ENCODE results near the gene PPM1E. TPM values are rescaled to one million over a fixed set of nuclear protein-coding genes. Genes with fewer than 3 reads are reported as not detected.
"Not testable (repeated sequence)": the region's sequence is repeated elsewhere in the genome, so short reads cannot be mapped to it uniquely, and the experiment has no call there.

Gene PPM1E
- polyA plus RNA-seq = under 1 TPM; 0.03 to 0.33 (median 0.11) TPM

GRCh38 chr17:58755577-58756245, at the start of gene PPM1E:
Gene PPM1E (plus strand): TSS chr17:58755854.
- H3K27ac ChIP-seq (ENCODE audit: low read depth, low read length) = no peak within 1 kb of the TSS
- WGBS, 3 donors = 1 to 3% (median 1%) methylated on average over 69 to 71 of the region's 71 CpGs

DNA sequence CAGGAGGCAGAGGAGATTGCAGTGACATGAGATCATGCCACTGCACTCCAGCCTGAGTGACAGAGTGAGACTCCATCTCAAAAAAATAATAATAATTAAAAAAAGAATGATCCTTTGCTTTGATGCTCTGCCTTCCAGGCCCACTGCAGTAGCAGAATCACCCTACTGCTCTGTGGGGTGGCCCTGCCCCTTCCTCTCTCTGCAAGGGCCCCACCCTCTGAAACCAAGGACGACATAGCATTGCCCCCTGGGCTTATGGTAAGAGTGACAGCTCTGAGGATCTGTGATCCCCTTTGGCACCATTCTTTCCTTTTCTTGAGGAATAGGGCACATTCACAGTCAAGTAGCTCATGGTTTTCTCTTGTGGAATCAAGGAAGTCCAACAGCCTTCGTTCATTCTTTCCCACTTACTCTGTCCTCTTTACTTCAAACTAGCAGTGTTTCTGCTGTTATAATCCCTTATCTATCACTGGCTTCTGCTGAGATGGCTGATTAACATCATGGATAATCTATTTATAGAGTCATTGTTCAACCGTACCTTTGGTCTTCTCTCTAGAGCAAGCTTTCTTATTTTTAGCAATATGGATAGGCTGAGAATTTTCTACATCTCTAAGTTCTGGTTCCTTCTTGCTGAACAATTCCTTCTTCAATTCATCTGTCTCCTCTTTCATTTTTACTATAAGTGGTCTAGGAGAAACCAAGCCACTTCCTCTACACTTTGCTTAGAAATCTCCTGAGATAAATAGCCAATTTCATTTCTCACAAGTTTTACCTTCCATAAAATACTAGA, 49.1 kb upstream of the PPM1E start:
- 71 to 78% (median 76%) methylated on average over 3 of the region's 3 CpGs for WGBS, 3 donors
- H3K27ac ChIP-seq (ENCODE audit: low read depth, low read length) = no peak overlapping the region

GRCh38 chr17:58710948-58711552, 44.6 kb upstream of the PPM1E start:
- WGBS, 3 donors = 49 to 54% (median 52%) methylated on average over 4 of the region's 4 CpGs
- no peak overlapping the region for H3K27ac ChIP-seq (ENCODE audit: low read depth, low read length)

- 93 to 96% (median 93%) methylated on average over 1 of the region's 1 CpG for WGBS, 3 donors
- H3K27ac ChIP-seq (ENCODE audit: low read depth, low read length) = no peak overlapping the region
These were observed 33.4 kb upstream of the PPM1E start for GRCh38 chr17:58722274-58722673.

DNA sequence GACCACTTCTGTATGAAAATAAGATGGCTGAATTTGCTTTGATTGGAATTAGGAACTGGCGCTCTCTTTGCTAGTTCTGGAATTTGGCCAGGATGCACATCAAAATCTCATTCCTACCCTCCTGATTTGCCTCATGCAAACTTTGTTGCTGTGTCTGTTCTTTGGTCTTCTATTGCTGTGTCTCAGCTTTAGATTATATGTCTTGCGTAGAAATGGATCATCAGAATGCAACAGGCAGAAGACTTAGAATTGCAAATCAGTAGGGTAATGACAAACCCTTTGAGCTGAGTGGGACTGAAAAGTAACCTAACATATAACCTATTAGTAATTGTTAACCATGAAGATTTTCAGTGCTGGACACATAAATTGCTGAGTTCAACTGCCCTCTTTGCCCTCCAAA, 33.0 kb upstream of the PPM1E start:
- WGBS, 3 donors = 96 to 97% (median 97%) methylated on average over 2 of the region's 2 CpGs
- no peak overlapping the region for H3K27ac ChIP-seq (ENCODE audit: low read depth, low read length)

- H3K27ac ChIP-seq (ENCODE audit: low read depth, low read length) = no peak overlapping the region
- 25 to 37% (median 35%) methylated on average over 1 of the region's 1 CpG for WGBS, 3 donors
These were observed 26.9 kb upstream of the PPM1E start for GRCh38 chr17:58728798-58729197.

DNA sequence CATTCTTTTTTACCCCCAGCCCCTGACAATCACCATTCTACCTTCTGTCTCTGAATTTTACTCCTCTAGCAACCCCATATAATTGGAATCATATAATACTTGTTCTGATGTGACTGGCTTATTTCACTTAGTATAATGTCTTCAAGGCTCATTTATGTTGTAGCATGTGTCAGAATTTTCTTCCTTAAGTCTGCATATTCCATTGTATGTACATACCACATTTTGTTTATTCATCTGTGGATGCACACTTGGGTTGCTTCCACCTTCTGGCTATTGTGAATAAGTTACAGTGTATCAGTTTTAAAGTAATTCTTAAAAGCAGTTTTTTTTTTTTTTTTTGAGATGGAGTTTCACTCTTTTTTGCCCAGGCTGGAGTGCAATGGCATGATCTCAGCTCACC, 24.7 kb upstream of the PPM1E start:
- no peak overlapping the region for H3K27ac ChIP-seq (ENCODE audit: low read depth, low read length)

DNA sequence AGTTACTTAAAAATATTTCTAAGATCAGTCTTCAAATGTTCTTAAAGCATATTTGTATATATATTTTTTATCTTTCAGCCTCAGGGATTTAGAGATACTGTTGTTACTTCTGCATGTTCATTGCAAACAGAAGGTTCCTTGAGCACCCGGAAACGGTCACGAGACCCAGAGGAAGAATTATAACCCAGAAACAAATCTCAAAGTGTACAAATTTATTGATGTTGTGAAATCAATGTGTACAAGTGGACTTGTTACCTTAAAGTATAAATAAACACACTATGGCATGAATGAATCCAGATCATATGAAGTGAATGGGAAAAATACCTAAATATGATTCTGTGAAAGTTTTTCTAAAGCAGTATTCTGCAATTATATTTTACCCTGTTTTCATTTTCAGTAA, 21.6 kb upstream of the PPM1E start:
- WGBS, 3 donors = 92 to 93% (median 92%) methylated on average over 3 of the region's 3 CpGs
- H3K27ac ChIP-seq (ENCODE audit: low read depth, low read length) = no peak overlapping the region

DNA sequence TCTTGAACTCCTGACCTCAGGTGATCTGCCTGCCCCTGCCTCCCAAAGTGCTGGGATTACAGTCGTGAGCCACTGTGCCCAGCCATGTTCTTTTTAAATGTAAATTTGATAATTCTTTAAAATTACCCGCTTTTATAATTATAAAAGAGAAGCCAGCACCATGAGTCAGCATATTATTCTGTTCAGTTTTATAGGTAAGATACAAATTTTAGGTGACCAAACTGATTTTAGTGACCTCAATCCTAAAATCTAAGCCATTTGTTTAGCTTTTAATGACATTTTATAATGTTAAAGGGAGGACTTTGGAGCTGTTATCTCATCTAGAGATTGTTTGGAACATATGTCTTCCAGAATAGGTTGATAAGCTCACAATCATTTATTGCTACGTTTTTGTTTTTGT, 20.8 kb upstream of the PPM1E start:
- no peak overlapping the region for H3K27ac ChIP-seq (ENCODE audit: low read depth, low read length)
- WGBS, 3 donors = 81 to 90% (median 87%) methylated on average over 3 of the region's 3 CpGs

GRCh38 chr17:58741121-58741625, 14.5 kb upstream of the PPM1E start:
- no peak overlapping the region for H3K27ac ChIP-seq (ENCODE audit: low read depth, low read length)
- WGBS, 3 donors = 78 to 83% (median 80%) methylated on average over 8 of the region's 8 CpGs

- no peak overlapping the region for H3K27ac ChIP-seq (ENCODE audit: low read depth, low read length)
- WGBS, 3 donors = 91 to 97% (median 97%) methylated on average over 1 of the region's 1 CpG
These were observed 8.0 kb upstream of the PPM1E start for GRCh38 chr17:58747674-58748073.

DNA sequence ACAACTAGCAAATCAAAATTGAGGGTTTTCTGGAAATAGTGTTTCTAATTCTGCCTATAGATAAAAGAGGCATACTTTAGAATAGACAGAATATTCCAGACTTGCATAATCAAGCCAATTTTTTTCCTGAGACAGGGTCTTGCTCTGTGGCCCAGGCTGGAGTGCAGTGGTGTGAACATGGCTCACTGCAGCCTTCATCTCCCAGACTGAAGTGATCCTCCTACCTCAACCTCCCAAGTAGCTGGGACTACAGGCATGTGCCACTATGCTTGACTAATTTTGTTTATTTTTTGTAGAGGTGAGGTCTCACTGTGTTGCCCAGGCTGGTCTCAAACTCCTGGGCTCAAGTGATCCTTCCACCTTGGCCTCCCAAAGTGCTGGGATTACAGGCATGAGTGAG, 6.0 kb upstream of the PPM1E start:
- H3K27ac ChIP-seq (ENCODE audit: low read depth, low read length) = not testable (repeated sequence)

DNA sequence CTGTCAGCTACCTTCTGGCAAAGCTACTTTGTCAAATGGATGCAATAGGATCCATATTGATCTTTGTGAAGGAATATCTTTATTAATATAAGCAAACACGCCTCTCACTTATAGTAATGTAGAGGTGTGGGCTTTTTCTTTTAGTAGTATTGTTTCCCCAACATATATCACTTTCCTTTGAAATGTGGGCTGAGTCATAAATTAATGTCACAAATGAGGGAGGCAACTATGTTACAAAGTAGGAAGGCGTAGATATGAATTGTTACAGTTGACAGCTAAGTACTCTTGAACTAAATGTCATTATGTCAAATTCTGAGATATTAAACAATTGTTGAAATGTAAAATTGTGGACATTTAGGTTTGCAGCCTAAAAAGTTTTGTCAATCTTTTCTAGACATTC, 2.6 kb upstream of the PPM1E start:
- WGBS, 3 donors = 50 to 59% (median 56%) methylated on average over 2 of the region's 2 CpGs
- H3K27ac ChIP-seq (ENCODE audit: low read depth, low read length) = no peak overlapping the region

- no peak overlapping the region for H3K27ac ChIP-seq (ENCODE audit: low read depth, low read length)
- 13 to 36% (median 35%) methylated on average over 2 of the region's 2 CpGs for WGBS, 3 donors
These were observed 431 bp upstream of the PPM1E start for GRCh38 chr17:58755269-58755576.

DNA sequence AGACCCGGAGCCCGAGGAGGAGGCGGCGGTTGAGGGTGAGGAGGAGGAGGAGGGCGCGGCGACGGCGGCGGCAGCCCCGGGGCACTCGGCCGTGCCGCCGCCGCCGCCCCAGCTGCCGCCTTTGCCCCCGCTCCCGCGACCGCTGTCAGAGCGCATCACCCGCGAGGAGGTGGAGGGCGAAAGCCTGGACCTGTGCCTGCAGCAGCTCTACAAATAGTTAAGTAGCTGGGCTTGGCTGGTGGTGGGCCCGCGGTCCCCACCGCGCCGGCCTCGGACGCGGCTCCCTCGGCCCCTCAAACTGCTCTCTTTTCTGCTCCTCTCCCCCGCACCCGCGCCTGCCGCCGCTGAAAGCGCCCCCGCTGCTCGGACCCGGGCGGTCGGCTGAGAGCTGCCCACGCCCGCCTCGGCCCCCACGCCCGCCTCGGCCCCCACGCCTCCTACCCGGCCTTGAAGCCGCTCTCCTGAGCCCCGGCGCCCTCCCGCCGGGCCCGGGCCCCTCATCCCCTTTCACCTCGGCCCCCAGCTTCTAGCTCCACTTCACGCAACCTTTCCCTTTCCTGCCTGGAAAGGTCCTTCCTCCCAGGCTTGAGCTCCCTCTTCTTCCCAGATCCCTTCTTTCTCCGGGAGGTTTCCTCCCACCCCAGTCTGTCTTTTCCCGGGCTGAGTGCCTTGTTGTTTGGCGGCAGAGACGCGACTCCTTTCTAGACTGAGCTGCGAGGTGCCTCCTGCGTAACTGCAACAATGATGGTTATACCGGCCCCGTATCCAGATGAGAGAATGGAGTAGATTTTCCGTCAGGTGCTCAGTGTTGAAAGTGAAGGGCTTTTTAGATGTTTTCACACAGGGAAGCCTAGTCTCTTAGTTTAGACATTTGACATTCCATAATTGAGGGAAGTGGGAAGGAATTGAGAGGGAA, 850 bp downstream of the PPM1E start:
- no peak overlapping the region for H3K27ac ChIP-seq (ENCODE audit: low read depth, low read length)
- 2 to 3% (median 2%) methylated on average over 36 to 72 of the region's 72 CpGs for WGBS, 3 donors

GRCh38 chr17:58757162-58757613, 1.5 kb downstream of the PPM1E start:
- H3K27ac ChIP-seq (ENCODE audit: low read depth, low read length) = no peak overlapping the region
- WGBS, 3 donors = 43 to 55% (median 47%) methylated on average over 5 of the region's 5 CpGs

DNA sequence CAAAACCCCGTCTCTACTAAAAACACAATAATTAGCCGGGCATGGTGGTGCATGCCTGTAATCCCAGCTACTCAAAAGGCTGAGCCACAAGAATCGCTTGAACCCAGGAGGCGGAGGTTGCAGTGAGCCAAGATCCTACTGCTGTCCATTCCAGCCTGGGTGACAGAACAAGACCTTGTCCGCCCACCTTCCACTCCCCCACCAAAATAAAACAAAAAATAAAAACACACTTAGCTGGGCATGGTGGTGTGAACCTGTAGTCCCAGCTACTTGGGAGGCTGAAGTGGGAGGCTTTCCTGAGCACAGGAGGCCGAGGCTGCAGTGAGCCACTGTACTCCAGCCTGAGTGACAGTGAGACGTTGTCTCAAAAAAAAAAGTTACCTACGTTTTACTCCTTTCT, 3.2 kb downstream of the PPM1E start:
- H3K27ac ChIP-seq (ENCODE audit: low read depth, low read length) = no peak overlapping the region
- WGBS, 3 donors = 84 to 89% (median 89%) methylated on average over 8 of the region's 8 CpGs

GRCh38 chr17:58759522-58759921, 3.9 kb downstream of the PPM1E start:
- H3K27ac ChIP-seq (ENCODE audit: low read depth, low read length) = no peak overlapping the region
- WGBS, 3 donors = 65 to 74% (median 73%) methylated on average over 2 of the region's 2 CpGs

DNA sequence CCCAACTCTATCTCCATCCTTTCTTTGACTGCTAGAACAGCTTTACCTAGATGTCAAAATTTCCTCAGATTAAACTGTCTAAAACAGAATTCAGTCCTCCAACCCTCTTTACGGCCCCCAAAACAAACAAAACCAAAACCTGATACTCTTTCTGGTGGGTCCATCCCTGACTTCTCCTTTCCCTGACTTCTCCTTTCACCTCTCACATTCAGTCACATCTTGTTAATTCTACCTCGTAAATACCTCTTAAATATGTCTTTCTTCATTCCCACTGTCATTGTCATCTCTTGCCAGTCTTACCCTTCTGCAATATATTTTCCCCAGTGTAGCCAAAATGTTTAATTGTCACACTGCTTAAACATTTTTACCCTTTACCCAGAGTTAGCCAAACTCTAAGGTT, 4.6 kb downstream of the PPM1E start:
- 83 to 85% (median 83%) methylated on average over 2 of the region's 2 CpGs for WGBS, 3 donors
- H3K27ac ChIP-seq (ENCODE audit: low read depth, low read length) = no peak overlapping the region
